Measurements from ENCODE around the gene IFNGR2. TPM values are rescaled to one million over a fixed set of nuclear protein-coding genes. Genes with fewer than 3 reads are reported as not detected.

Gene IFNGR2
- total and polyA plus RNA-seq, 2 donors (not counting 3 experiments of a cell fraction or from before 2014, with no cell fraction given) = 44.2 to 46.1 TPM

DNA sequence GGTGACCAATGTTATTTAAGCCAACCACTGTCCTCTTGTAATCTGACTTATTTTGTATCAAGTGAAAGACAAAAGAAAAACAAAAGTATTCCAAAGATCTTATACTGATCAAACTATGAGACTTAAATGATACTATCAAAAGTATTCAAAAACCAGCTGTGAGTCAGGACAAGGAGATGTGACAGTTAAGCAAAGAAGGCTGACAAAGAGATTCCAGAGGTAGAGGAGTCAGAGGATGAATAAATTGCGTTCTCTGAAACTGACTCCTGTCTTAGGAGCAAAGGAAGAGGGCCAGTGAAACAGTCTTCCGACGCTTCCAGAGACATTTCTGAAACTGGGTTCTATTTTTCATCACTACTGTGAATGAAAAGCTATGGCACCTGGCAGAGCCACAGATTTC lies 55.6 kb downstream of the IFNGR2 start:
- no TSS peak for BruUV-seq (replicated peaks)
- POLR2A ChIA-PET = no interaction called here

More for the DNA sequence above, 55.6 kb downstream of the IFNGR2 start:
- intact Hi-C loops (cut with micrococcal nuclease) (no loop called here), dilution Hi-C loops (cut with MboI; ENCODE audit: extremely low pct_ligation_motif_present, low sequenced_read_pairs) (no loop called here)
- H3K9ac ChIP-seq (replicated peaks; ENCODE audit: extremely low read depth, insufficient read depth, low read length) = no peak overlapping the region
- H3K27me3 ChIP-seq (ENCODE audit: control insufficient read depth in 2 of 2, insufficient read depth in 2 of 2, low read length in 2 of 2) = no peaks in the 10 kb centered on the region
- no peak overlapping the region for H3K4me3 ChIP-seq (replicated peaks in 1 of 3; ENCODE audit: insufficient read depth in 1 of 3, low read depth in 1 of 3, low read length in 3 of 3)
- no peak for DNase-seq (ENCODE audit: low read depth, low spot score)
- H3K9me3 ChIP-seq (replicated peaks; ENCODE audit: control insufficient read depth, insufficient read depth, low read length) = no peaks in the 10 kb centered on the region
- no peak overlapping the region for H2AFZ ChIP-seq (ENCODE audit: low read depth, low read length)
- H4K20me1 ChIP-seq (replicated peaks; ENCODE audit: control insufficient read depth, extremely low read depth, insufficient read depth, low read length) = no peaks in the 10 kb centered on the region
- H3K27ac ChIP-seq (ENCODE audit: insufficient read depth, low read depth, low read length) = no peak overlapping the region
- no peak for TF ChIP-seq MYC (IDR thresholded peaks at IDR 0.05; ENCODE audit: low read depth, low read length)
- TF ChIP-seq POLR2AphosphoS5 (IDR thresholded peaks at IDR 0.05; ENCODE audit: insufficient read depth, low read depth, low read length) = no peak
- TF ChIP-seq, protein P1, sequence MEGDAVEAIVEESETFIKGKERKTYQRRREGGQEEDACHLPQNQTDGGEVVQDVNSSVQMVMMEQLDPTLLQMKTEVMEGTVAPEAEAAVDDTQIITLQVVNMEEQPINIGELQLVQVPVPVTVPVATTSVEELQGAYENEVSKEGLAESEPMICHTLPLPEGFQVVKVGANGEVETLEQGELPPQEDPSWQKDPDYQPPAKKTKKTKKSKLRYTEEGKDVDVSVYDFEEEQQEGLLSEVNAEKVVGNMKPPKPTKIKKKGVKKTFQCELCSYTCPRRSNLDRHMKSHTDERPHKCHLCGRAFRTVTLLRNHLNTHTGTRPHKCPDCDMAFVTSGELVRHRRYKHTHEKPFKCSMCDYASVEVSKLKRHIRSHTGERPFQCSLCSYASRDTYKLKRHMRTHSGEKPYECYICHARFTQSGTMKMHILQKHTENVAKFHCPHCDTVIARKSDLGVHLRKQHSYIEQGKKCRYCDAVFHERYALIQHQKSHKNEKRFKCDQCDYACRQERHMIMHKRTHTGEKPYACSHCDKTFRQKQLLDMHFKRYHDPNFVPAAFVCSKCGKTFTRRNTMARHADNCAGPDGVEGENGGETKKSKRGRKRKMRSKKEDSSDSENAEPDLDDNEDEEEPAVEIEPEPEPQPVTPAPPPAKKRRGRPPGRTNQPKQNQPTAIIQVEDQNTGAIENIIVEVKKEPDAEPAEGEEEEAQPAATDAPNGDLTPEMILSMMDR (IDR thresholded peaks at IDR 0.05; ENCODE audit: extremely low read depth in 1 of 2, insufficient read depth in 1 of 2, low read depth in 1 of 2, low read length in 2 of 2) = no peak
- no peak for TF ChIP-seq EZH2 (IDR thresholded peaks at IDR 0.05; ENCODE audit: borderline replicate concordance, low read depth, low read length, severe bottlenecking)
- TF ChIP-seq FOS (IDR thresholded peaks at IDR 0.05; ENCODE audit: borderline replicate concordance, insufficient read depth, low read length) = no peak
- TF ChIP-seq POLR2A (IDR thresholded peaks at IDR 0.05; ENCODE audit: low read depth, low read length) = no peak
- TF ChIP-seq GATA2 (IDR thresholded peaks at IDR 0.05; ENCODE audit: insufficient read depth, insufficient read length, low read depth, low read length) = no peak
- no peak for TF ChIP-seq JUN (IDR thresholded peaks at IDR 0.05; ENCODE audit: borderline replicate concordance, insufficient read depth, insufficient read length, low read depth)
- TF ChIP-seq, protein P2, sequence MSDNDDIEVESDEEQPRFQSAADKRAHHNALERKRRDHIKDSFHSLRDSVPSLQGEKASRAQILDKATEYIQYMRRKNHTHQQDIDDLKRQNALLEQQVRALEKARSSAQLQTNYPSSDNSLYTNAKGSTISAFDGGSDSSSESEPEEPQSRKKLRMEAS (IDR thresholded peaks at IDR 0.05; ENCODE audit: insufficient read depth, insufficient read length) = no peak
- FAIRE-seq = no peak
- peaks cover 2 to 4% of the 10 kb centered on the region in 2 experiments for H3K36me3 ChIP-seq (ENCODE audit: control insufficient read depth in 2 of 2, extremely low read depth in 1 of 2, insufficient read depth in 2 of 2, low read length in 2 of 2)
- no peaks in the 10 kb centered on the region for H3K79me2 ChIP-seq (ENCODE audit: control insufficient read depth, insufficient read depth, low read length)
- no peaks in the 10 kb centered on the region for H3K9me1 ChIP-seq (replicated peaks; ENCODE audit: control insufficient read depth, extremely low read depth, insufficient read depth, low read length)
- H3K4me1 ChIP-seq (ENCODE audit: control insufficient read depth, extremely low read depth, insufficient read depth, low read length) = no peaks in the 10 kb centered on the region
- CTCF ChIA-PET = interaction anchor here (1.4 kb wide), 2 partner anchors 20 to 259 kb away, joined by 3 to 5 read pairs; no protein-coding TSS in a partner anchor
- H3K4me2 ChIP-seq (ENCODE audit: insufficient read depth, low read length) = no peak overlapping the region

Data from endothelial cell of umbilical vein (primary cell).